ENCODE measurements around the gene DLK1.

The DLK1 gene

DNA sequence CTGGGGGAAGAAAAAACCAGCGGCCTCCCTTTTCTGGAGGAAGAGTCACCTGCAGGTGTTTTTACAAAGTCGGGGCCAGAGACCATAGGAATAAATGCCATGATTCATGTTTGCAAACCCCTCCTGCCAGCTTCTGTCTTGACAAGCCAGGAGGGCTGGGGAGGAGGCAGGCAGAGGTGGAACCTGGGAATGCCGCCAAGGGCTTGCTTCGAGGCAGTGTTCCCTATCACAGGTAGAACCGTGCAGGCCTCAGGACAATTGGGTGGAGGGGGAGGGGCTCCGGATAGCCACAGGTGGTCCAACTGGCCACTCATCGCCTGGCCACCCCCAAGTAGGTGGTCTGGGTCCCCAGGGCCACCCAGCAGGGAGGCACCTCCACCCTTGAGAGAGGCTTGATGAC is 14.2 kb upstream of the DLK1 start:
- DNase-seq (ENCODE audit: low read depth in 1 of 2, low spot score in 1 of 2), result no peak

DNA sequence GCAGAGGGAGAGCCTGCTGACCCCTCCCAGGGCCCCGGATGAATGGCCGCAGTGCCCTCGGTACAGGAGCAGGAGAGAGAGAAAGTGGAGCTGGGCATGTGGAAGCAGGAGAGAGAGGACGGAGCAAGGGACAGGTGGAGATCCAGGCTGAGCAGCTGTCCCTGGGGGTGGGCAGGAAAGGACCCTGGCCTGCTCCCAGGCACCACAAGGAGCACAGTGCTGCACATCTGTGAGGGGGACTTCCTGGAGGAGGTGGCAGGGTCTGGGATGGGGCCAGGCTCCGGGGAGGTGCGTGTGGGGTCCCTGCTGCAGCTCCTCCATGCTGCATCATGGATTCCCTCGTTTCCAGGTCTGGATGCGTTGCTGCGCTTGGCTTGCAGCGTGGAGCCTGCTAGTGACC is 13.0 kb upstream of the DLK1 start:
- no peak for DNase-seq (ENCODE audit: low read depth in 1 of 2, low spot score in 1 of 2)

DNA sequence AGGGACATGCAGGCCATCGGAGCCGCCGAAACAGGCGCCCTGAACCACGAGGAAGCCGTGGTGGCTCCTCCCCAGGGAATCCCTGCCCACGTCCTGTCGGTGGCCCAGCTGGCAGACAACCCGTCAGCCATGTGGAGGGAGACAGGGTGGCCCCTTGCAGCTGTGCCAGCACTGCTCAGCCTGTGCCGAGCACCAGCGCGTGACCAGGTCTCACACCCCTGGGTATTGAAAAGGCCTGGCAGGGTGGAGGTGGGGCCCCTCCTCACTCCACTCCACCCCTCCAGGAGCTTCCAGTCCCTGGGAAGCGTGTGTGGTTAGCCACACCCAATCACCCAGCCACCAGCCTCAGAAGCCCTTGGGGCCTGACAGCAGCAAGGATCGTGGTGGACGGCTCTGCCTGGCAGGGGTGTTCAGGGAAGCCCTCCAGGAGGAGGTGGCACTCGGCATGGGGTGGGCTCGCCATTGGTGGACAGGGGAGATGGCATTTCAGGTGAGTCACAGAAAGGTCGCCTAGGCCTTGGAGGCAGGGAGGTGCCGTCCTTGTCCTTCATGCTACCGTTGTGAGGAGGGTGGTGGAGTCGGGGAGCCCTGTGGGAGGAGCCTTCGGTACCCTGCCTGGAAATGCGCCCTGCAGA is 12.3 kb upstream of the DLK1 start:
- no peak for DNase-seq (ENCODE audit: low read depth in 1 of 2, low spot score in 1 of 2)

DNA sequence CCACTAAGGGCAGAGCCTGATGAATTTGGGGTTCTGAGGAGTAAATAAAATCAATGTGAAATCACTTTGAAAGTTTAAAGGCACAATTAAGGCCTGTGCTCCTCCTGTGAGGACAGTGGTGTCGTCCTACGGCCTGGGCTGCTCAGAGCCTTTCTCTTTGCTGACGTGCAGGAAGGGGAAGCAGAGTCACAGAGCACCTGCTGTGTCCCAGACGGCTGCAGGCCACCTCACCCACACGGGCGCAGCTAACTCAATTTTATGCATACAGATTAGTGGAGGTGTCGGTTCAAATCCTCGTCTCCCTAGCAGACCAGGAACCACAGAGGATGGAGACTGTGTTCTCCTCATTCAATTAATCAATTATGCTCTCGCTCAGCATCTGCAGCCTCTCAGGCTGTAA is 11.4 kb upstream of the DLK1 start:
- DNase-seq (ENCODE audit: low read depth in 1 of 2, low spot score in 1 of 2), result no peak

DNA sequence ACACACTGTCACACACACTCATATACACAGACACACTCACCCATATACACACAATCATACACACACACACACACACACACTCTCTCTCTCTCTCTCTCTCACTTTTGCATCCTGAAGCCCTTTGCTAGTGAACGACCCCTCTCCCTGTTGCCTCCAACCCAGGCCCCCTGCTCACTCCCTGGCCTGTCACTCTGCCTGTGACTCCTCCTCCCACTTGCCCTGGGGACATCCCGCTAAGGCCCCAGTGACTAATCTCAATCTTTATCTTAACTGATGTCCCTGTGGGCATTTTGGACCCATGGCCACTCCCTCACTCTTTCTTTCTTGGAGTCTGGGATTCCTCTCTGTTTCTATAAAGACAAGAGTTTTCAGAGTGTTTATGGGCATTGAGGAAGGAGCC is 10.9 kb upstream of the DLK1 start:
- no peak for DNase-seq (ENCODE audit: low read depth in 1 of 2, low spot score in 1 of 2)

DNA sequence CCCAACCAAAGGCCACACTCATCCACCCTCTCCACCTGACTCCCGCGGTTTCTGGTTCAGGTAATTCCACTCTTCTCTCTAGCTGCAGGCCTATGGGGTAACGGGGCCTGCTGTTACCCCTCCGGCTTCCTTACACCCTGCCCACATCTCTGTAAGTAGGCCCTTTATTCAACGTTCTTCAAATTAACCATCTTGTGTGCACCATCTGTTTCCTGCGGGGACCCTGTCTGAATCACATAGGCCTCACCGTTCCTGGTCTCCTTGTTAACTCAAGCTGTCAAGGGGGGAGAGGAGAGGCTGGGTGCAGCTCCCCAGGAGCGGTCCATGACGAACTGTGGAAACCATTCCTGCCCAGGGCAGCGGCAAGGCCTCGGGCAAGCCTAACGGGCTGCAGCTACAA is 9.3 kb upstream of the DLK1 start:
- no peak for DNase-seq (ENCODE audit: low read depth in 1 of 2, low spot score in 1 of 2)

GRCh38 chr14:100719976-100720520 is 6.6 kb upstream of the DLK1 start:
- no peak for DNase-seq (ENCODE audit: low read depth in 1 of 2, low spot score in 1 of 2)

- no peak for DNase-seq (ENCODE audit: low read depth in 1 of 2, low spot score in 1 of 2)
These were observed 5.1 kb upstream of the DLK1 start for GRCh38 chr14:100721568-100721967.

GRCh38 chr14:100722367-100722766 is 4.3 kb upstream of the DLK1 start:
- no peak for DNase-seq (ENCODE audit: low read depth in 1 of 2, low spot score in 1 of 2)

DNA sequence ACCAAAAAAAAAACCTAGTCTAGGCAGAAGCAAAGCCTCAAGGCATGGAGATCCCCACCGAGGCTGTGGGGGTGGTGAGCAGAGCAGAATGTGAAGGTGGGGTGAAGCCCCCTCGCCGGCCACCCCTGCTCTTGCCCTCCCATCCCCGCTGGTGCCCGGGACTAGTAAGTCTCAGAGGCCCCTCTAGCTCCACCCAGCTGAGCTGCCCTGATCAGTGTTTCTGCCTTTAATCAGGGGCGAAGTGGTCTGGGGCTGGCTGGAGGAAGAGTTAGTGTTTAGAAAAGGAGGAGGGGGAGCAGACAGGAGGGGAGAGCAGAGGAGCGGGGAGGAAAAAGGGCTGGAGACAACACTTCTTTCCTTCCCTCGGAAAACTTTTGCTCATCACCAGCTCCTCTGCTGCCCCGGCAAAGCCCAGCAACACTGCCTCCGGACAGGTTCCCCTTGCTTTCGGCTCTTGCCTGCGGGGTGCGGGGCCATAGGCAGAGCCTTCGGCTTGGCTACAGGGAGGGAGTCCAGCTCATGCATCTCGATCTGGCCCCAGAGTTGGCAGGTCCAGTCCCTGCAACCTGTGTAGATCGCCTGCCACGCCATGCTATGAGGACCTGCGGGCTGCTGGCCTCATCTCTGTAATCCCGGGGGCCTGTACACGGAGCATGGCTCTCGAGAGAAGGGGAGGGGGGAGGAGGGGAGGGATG is 3.4 kb upstream of the DLK1 start:
- no peak for DNase-seq (ENCODE audit: low read depth in 1 of 2, low spot score in 1 of 2)

GRCh38 chr14:100723830-100724437 is 2.8 kb upstream of the DLK1 start:
- no peak for DNase-seq (ENCODE audit: low read depth in 1 of 2, low spot score in 1 of 2)

DNA sequence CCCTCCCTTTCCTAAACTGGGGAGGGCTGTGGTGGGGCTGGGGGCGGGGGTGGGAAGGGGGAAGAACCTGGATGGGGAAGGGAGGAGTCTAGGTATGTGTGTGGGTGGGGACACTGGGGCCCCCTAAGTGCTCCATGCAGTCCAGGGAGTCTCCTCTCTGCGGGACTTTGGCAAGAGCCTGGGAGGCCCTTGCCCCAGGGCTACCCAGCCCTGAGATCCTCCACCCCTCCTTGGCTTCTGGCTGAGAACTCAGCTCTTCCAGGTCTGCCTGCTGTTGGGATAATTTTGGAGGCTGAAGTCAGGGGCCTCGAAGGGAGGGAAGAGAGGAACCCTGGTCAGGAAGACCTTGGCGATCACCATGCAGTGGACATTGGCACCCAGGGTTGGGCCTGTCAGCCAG is 2.2 kb upstream of the DLK1 start:
- no peak for DNase-seq (ENCODE audit: low read depth in 1 of 2, low spot score in 1 of 2)

- no peak for DNase-seq (ENCODE audit: low read depth in 1 of 2, low spot score in 1 of 2)
These were observed 905 bp upstream of the DLK1 start for GRCh38 chr14:100725587-100726387.

- no peak for DNase-seq (ENCODE audit: low read depth in 1 of 2, low spot score in 1 of 2)
These were observed 587 bp downstream of the DLK1 start for GRCh38 chr14:100727086-100727872.

GRCh38 chr14:100727873-100728240 is 1.2 kb downstream of the DLK1 start:
- DNase-seq (ENCODE audit: low read depth in 1 of 2, low spot score in 1 of 2), result no peak

DNA sequence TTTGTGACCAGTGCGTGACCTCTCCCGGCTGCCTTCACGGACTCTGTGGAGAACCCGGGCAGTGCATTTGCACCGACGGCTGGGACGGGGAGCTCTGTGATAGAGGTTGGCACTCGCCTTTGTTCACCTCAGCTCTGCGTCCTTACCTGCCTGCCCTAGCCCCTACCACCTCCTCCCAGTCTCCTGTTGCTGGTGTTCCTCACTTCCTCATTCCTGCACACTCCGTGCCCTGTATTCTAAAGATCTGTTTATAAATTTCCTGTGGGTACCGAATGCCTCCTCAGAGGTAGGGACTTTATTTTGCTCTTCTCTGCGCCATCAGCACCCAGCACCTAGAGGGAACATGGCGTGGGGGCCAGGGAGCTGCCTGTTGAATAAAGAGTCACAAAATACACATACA is 2.3 kb downstream of the DLK1 start:
- DNase-seq (ENCODE audit: low read depth in 1 of 2, low spot score in 1 of 2), result no peak

- DNase-seq (ENCODE audit: low read depth in 1 of 2, low spot score in 1 of 2), result no peak
These were observed 3.3 kb downstream of the DLK1 start for GRCh38 chr14:100729982-100730381.

DNA sequence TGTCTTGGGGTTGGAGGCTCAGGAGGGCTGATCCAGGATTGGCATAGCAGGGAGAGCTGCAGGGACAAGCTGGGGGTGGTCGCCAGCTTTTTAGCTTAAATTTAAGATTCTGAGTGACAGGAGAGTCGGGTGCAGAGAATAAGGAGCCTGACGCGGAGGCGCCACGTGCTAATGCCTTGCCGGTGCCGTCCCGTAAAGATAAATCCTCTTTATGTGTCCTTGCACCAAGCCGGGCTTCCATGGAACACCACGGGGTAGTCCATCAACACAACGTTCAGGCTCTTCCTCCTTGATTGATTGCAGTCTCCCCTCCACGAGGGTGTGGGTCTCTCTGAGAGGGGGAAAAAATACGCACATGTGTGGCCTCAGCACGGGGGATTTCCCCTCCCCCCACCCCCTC is 3.9 kb downstream of the DLK1 start:
- DNase-seq (ENCODE audit: low read depth in 1 of 2, low spot score in 1 of 2), result no peak

GRCh38 chr14:100731011-100731670 is 4.4 kb downstream of the DLK1 start:
- no peak for DNase-seq (ENCODE audit: low read depth in 1 of 2, low spot score in 1 of 2)

Data from activated T-helper 1 cell treated with anti-CD3 and anti-CD28 coated beads, Interleukin-2, amount 50 U/mL, for 16 hours (primary cell).